NCI-H526 (cell line): ENCODE results near the gene SLC49A3.

Experiments used
- DNase-seq, 2 experiments: peaks; one replicate each; lab custom pipeline; 2025; lab: John Stamatoyannopoulos, UW

The SLC49A3 gene

DNA sequence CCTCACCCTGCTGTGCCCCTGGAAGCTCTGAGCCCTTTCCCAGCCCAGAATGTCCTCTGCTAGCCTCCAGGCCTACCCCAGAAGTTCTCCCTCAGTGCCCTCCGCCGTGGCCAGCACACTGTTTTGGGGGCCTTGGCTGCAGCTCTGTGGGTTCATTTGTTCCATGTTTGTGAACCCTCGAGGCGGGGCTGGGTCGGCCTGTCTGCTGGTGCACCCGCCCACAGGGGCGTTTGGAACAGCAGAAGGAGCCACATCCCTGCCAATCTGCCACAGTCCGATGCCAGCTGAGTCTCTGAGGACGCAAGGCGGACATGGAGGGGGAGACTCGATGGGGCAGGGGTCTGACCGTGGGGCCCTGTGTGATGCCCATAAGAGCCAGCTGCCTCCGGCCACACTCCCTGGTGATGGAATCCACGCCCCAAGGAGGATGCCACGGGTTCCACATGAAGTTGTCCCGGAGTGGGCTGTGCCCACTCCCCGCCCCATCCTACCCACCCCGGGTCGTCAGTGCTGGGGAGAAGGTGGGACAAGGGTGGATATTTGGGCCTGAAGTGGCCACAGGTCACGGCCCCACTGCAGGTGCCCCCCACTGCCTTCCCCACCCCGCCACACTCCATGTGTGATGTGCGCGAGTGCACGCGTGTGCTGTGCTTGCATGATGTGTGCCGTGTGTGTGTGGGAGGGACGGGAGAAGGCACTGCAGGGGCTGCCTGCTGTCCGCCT, 22.0 kb downstream of the SLC49A3 start:
- DNase-seq, result no peak

DNA sequence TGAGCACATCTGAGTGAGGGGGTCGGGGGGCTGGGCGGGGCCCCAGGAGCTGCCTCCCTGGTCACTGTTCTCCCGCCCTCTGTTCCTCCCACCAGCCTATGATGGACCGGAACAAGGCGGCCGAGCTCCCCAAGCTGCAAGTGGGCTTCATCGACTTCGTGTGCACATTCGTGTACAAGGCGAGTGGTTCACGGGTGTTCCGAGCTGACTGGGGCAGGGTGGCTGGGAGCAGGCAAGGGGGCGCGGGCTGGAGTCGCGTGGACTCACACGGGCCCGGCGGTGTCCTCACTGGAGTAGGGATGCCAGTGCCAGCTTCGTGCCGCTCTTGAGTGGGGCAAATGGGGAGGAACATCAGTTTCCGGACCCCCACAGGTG, 22.5 kb downstream of the SLC49A3 start:
- DNase-seq, result no peak

DNA sequence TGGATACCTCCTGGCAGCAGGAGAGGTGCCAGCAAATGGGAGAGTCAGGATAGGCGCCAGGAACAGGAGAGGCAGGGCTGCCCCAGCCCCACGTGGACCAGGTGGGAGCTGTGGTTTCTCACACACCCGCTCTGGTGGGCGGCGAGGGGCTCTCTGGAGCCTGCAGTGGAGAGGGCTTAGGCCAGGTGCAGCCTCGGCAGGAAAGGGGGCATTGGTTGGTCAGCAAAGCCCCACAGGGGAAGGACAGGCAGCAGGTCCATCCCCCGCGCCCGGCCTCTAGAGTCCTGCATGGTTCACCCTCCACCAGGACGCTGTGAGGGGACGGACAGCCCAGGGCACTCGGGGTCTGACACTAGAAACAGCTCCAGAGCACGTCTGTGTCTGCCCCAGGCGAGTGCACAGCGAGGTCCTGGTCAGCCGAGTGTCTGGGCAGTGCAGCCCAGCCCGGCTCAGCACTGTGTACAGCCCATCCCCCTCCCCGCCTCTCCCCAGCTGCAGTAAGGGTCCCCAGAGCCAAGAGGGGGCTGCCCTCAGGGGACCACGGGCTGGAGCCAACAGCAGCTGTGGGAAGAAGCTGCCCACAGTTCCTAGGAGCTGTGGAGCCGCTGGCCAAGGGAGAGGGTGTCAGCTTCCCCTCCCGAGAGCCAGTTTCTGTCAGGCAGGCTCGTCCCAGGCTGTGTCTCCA, 23.1 kb downstream of the SLC49A3 start:
- no peak for DNase-seq

DNA sequence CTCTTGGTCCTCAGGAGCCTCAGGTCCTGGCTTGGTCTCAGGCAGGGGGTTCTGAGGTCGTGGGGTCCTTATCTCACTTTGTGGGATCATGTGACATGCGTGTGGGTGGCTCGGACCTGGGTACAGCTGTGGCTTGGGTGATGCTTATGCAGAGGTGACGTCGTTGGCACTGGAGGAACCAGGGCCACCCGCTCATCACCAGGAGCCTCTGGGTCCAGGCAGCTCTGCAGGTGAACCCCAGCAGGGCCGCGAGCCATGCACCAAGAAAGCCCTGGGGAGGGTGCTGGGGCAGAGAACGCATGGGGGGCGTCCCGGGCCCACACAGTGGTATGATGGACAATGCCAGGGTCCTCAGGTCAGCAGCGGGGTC, 23.6 kb downstream of the SLC49A3 start:
- DNase-seq, result no peak

GRCh38 chr4:664713-665231, 24.2 kb downstream of the SLC49A3 start:
- no peak for DNase-seq

DNA sequence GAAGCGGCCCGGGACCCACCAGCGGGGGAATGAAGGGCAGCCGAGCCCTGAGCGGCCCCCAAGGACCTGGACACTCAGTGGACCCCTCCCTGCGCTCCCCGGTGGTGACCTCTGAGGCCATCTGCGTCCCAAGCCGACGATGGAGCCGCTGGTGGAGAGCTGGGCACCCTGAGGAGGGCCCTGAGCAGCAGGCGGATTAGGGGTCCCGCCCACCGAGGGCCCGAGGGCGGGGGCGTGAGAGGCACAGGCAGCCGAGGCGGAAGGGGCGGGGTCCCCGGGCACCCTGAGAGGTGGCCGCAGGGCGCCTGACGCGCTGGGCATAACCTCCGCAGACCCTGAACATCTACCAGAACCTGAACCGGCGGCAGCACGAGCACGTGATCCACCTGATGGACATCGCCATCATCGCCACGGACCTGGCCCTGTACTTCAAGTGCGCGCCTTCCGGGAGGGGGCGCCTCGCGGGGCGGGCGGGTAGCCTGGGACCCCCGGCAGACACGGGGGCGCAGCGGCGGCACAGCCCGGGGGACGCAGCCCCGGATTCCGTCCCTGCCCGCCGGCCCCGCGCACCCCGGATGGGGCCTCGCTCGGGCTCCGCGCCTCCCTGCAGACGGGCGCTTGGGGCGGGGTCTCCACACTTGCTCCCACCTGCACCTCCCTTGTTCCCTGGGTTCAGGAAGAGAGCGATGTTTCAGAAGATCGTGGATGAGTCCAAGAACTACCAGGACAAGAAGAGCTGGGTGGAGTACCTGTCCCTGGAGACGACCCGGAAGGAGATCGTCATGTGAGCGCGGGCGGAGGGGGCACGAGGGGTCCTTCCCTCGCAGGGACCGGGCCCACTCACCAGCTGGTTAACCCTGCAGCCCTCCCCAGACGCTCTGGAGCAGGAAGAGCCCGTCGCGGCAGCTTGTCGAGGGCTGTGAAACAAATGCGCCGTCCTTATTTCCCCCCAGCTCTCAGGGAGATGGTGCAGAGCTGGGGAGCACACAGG, 25.2 kb downstream of the SLC49A3 start:
- DNase-seq, result peak; percentile 28 to 73

- no peak for DNase-seq
These were observed 25.9 kb downstream of the SLC49A3 start for GRCh38 chr4:663046-663437.

- DNase-seq, result no peak
These were observed 26.8 kb downstream of the SLC49A3 start for GRCh38 chr4:661881-662761.

DNA sequence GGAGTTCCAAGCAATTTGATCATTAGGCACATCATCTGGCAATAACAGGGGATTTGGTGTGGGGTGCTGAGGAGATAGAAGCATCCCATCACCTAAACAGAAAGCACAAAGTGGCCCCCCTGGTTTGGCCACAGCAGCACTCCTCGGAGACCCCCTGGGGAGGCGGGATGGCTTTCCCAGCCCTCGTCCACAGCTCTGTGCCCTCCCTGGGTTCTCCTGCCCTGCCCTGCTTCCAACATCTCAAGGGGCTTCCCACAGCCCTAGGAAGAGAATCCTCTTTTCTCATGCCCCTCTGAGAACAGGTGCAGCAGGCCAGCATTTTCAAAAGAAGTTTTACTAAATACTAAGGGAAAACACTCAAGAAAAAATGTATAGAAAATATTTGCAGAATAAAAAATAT, 27.7 kb downstream of the SLC49A3 start:
- no peak for DNase-seq

- no peak for DNase-seq
These were observed 28.6 kb downstream of the SLC49A3 start for GRCh38 chr4:660401-660800.

DNA sequence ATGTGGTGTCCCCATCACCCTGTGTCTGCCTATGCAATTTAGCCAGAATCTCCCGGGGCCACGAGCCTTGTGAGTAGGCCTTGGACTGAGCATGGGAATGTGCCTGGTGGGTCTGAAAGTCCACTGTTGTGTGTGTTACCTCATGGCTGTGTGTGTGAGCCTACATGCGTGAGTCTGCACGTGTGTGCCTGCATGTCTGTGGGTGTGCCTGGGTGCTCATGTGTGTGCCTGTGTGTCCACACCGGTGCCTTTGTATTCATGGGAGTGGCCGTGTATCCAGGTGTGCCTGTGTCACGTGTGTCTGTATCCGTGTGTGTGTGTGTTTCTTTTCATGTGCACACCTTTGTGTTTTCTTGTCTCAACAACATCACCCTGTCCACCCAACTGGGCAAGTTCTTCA, 29.1 kb downstream of the SLC49A3 start:
- DNase-seq, result no peak

DNA sequence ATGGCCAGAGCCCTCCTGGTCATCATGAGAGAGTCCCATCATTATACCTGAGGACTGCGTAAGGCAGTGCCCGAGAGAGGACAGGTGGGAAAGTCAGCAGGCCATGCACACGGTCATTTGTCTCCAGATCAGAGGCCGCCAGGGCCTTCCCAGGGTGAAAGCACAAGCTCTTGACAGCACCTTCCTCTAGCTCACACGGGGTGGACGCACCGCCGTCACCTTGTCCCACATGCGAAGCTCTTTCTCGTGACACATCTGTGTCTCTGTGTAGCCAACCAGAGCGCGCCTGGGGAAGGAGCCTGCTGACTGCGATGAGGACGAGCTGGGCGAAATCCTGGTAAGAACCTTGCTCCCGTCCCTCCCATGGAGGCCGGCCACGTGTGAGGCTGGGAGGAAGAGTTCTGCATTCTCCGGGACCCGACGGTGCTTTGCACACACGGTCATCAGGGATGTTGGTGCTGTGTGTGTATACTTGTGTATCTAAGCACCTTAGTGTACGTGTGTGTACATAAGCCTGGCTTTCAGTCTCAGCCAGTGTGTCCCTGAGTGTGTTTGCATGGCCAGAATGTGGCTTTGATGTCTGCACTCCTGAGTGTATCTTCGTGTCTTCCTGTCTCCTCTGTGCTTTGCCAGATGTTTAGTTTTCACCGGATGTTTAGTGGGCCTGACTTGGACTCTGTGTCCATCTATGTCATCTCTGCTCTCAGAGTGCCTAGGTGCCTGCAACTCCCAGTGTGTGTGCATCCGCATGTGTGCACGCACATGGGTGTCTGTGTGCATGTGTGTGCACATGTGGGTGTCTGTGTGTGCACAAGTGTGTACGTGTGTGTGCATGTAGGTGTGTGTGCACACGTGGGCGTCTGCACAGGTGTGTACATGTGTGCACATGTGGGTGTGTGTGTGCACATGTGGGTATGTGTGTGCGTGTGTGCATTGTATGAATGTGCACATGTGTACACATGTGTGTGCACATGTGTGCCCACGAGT, 30.0 kb downstream of the SLC49A3 start:
- DNase-seq, result no peak

- DNase-seq, result no peak
These were observed 30.9 kb downstream of the SLC49A3 start for GRCh38 chr4:657834-658667.

DNA sequence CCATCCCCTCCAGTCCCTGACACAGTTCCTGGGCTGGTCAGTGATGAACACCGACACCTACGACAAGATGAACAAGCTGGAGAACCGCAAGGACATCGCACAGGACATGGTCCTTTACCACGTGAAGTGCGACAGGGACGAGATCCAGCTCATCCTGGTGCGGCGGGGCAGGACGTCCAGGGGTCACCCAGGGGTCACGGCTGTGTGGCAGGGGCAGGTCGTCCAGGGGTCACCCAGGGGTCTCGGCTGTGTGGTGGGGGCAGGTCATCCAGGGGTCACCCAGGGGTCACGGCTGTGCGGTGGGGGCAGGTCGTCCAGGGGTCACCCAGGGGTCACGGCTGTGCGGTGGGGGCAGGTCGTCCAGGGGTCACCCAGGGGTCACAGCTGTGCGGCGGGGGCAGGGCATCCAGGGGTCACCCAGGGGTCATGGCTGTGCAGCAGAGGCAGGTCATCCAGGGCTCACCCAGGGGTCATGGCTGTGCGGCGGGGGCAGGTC, 31.6 kb downstream of the SLC49A3 start:
- DNase-seq, result no peak

DNA sequence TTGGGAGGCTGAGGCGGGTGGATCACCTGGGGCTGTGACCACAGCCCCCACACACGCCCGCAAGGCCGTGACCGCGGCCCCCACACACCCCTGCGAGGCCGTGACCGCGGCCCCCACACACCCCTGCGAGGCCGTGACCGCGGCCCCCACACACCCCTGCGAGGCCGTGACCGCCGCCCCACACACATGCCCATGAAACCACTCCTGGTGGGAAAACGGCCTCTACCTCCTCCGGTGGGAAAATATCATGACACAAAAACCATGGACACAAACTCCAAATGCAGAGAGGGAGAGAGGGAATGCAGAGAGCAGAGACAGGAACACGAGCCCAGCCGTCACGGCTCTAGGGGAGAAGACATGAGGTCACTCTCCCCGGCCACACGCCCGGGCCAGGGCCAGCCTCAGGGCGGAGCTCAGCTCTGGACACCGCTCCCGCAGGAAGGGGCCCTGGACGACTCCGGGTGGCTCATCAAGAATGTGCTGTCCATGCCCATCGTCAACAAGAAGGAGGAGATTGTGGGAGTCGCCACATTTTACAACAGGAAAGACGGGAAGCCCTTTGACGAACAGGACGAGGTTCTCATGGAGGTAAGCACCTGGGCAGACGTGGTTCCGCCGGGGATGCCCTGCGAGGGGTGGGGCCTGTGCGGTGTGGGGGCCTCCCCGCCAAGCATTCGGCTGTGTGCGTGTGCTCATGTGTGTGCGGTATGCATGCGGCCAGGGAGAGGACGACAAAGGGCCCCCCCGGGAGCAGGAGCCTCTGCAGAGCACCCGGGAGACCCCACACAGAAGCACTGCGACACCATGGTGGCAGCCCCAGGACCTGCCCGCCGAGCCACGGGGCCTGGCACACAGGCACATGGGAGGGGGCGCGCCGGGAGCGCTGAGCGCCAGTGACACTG, 32.3 kb downstream of the SLC49A3 start:
- DNase-seq, result no peak

GRCh38 chr4:655464-656151, 33.3 kb downstream of the SLC49A3 start:
- DNase-seq, result no peak

- DNase-seq, result no peak
These were observed 34.0 kb downstream of the SLC49A3 start for GRCh38 chr4:654871-655463.
